ENCODE results near the gene KLK2. TPM values are rescaled to one million over a fixed set of nuclear protein-coding genes. Genes with fewer than 3 reads are reported as not detected.
A peak's percentile ranks its signal among the peaks of the same experiment; 100 is the strongest.

Gene KLK2
- polyA plus RNA-seq, 1 experiment: not detected

- no peaks in the 10 kb centered on the region for H3K9me3 ChIP-seq (ENCODE audit: control insufficient read depth, insufficient read depth, low read length)
- POLR2A ChIA-PET: no interaction called here
- H3K27ac ChIP-seq (ENCODE audit: low read depth, low read length): no peak overlapping the region
- peaks cover 2% of the 10 kb centered on the region for H3K27me3 ChIP-seq (ENCODE audit: control insufficient read depth, insufficient read depth, low read length)
- no peak overlapping the region for H3K4me3 ChIP-seq (ENCODE audit: low read depth, low read length)
- TF ChIP-seq, protein P1, sequence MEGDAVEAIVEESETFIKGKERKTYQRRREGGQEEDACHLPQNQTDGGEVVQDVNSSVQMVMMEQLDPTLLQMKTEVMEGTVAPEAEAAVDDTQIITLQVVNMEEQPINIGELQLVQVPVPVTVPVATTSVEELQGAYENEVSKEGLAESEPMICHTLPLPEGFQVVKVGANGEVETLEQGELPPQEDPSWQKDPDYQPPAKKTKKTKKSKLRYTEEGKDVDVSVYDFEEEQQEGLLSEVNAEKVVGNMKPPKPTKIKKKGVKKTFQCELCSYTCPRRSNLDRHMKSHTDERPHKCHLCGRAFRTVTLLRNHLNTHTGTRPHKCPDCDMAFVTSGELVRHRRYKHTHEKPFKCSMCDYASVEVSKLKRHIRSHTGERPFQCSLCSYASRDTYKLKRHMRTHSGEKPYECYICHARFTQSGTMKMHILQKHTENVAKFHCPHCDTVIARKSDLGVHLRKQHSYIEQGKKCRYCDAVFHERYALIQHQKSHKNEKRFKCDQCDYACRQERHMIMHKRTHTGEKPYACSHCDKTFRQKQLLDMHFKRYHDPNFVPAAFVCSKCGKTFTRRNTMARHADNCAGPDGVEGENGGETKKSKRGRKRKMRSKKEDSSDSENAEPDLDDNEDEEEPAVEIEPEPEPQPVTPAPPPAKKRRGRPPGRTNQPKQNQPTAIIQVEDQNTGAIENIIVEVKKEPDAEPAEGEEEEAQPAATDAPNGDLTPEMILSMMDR (IDR thresholded peaks at IDR 0.05; ENCODE audit: low read depth, low read length): no peak
- no peak for DNase-seq (ENCODE audit: low read depth, low spot score)
- CTCF ChIA-PET: interaction anchor here (0.5 to 2.0 kb wide), 26 partner anchors 9 to 565 kb away, joined by 3 to 12 read pairs (median 4); no protein-coding TSS in a partner anchor
These were observed 48.4 kb downstream of the KLK2 start for GRCh38 chr19:50921426-50922316.

DNA sequence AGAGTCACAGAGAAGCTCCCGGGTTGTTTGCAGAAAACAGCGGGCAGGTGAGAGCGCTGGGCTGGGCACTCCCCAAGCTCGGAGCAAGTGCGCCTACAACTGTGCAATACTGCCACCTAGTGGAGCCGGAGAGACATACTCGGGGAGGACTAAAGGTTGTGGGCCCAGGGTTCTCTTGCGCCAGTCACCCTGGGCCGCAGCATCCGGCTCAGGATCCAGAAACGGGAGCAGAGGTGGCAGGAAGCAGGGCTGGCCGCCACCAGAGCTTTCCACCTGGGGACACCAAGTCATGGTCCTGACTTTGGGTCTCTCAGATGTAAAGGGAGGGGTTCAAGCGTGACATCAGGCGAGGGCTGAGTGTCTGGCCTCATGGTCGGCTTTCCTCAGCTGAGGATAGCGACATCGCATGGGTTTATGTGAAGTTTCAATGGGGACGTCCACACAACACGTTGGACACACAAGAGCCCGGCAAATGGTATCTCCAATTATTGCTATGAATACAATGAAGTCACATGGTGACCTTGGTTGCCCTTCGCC is 49.1 kb downstream of the KLK2 start:
- TF ChIP-seq, protein P1 (IDR thresholded peaks at IDR 0.05; ENCODE audit: low read depth, low read length): peak; percentile 88
- Histone ChIP-seq H3K4me3 (ENCODE audit: low read depth, low read length) (no peak overlapping the region), H3K27ac (ENCODE audit: low read depth, low read length) (no peak overlapping the region), H3K9me3 (ENCODE audit: control insufficient read depth, insufficient read depth, low read length) (no peaks in the 10 kb centered on the region), H3K27me3 (ENCODE audit: control insufficient read depth, insufficient read depth, low read length) (peaks cover 2% of the 10 kb centered on the region)
- DNase-seq (ENCODE audit: low read depth, low spot score): peak; percentile 43
- ChIA-PET POLR2A (no interaction called here), CTCF (interaction anchor here (0.5 to 2.0 kb wide), 24 partner anchors 9 to 565 kb away, joined by 3 to 12 read pairs (median 4); no protein-coding TSS in a partner anchor)

DNA sequence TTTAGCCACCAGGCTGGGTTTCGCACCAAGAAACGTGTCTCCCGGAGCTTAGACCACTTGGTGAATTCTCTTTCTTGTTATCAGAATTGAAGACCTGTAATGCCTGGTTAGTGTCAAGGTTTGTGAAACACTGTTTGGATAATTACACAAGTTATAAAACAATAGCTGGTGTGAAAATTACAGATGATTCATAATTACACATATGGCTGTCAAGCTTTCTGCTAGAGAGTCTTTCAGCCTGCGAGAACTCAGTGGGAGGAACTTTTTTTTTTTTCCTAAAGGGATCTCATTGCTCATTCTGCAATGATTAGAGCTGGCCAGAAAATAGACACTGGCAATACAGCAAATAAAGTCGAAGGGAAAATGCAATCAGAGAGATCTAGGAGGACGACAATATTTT is 51.3 kb downstream of the KLK2 start:
- DNase-seq (ENCODE audit: low read depth, low spot score): no peak
- Histone ChIP-seq H3K27ac (ENCODE audit: low read depth, low read length) (no peak overlapping the region), H3K9me3 (ENCODE audit: control insufficient read depth, insufficient read depth, low read length) (no peaks in the 10 kb centered on the region), H3K4me3 (ENCODE audit: low read depth, low read length) (no peak overlapping the region), H3K27me3 (ENCODE audit: control insufficient read depth, insufficient read depth, low read length) (no peaks in the 10 kb centered on the region)
- POLR2A ChIA-PET: no interaction called here
- TF ChIP-seq, protein P1 (IDR thresholded peaks at IDR 0.05; ENCODE audit: low read depth, low read length): no peak
- CTCF ChIA-PET: interaction anchor here (0.7 to 1.2 kb wide), 3 partner anchors 10 to 255 kb away, joined by 3 read pairs; no protein-coding TSS in a partner anchor

DNA sequence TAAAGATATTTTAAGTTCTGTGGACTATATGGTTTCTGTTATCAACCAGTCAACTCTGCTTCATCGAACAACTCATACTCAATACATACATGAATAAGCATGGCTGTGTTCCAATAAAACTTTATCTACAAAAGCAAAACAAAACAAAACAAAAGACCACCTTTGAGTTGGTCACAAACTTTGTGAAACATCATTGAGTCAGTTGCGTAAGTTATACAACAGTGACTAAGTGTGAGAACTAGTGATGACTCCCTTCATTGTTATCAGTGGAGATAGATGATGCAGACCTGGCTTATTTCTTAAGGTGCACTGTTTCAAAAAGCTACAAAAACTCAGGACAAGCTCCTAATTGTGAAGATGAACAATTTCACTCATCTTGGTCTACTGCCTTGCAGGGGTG is 52.5 kb downstream of the KLK2 start:
- DNase-seq (ENCODE audit: low read depth, low spot score): no peak
- TF ChIP-seq, protein P1 (IDR thresholded peaks at IDR 0.05; ENCODE audit: low read depth, low read length): no peak
- ChIA-PET POLR2A (no interaction called here), CTCF (interaction anchor here (1.2 kb wide), 1 partner anchor 256 kb away, joined by 3 read pairs; no protein-coding TSS in a partner anchor)
- Histone ChIP-seq H3K27ac (ENCODE audit: low read depth, low read length) (no peak overlapping the region), H3K9me3 (ENCODE audit: control insufficient read depth, insufficient read depth, low read length) (no peaks in the 10 kb centered on the region), H3K27me3 (ENCODE audit: control insufficient read depth, insufficient read depth, low read length) (no peaks in the 10 kb centered on the region), H3K4me3 (ENCODE audit: low read depth, low read length) (no peak overlapping the region)

- TF ChIP-seq, protein P1 (IDR thresholded peaks at IDR 0.05; ENCODE audit: low read depth, low read length): no peak
- ChIA-PET CTCF (no interaction called here), POLR2A (no interaction called here)
- no peaks in the 10 kb centered on the region for H3K27me3 ChIP-seq (ENCODE audit: control insufficient read depth, insufficient read depth, low read length)
- H3K4me3 ChIP-seq (ENCODE audit: low read depth, low read length): no peak overlapping the region
- DNase-seq (ENCODE audit: low read depth, low spot score): no peak
- no peaks in the 10 kb centered on the region for H3K9me3 ChIP-seq (ENCODE audit: control insufficient read depth, insufficient read depth, low read length)
- H3K27ac ChIP-seq (ENCODE audit: low read depth, low read length): no peak overlapping the region
These were observed 52.9 kb downstream of the KLK2 start for GRCh38 chr19:50926144-50926543.
